Activated CD8-positive, alpha-beta memory T cell treated with anti-CD3 and anti-CD28 coated beads for 4 hours (primary cell): ENCODE data around the gene CACNA1E.
"Not testable (repeated sequence)": the region's sequence is repeated elsewhere in the genome, so short reads cannot be mapped to it uniquely, and the experiment has no call there.

ENCODE experiments used
- DNase-seq, 2 donors: peaks; one replicate each; pipeline ENCODE4 v3.0.0-alpha.2; 2020; ENCODE audit warnings: low read depth in 2 of 2

The CACNA1E gene

GRCh38 chr1:181517181-181517875 is 34.0 kb downstream of the CACNA1E start:
- DNase-seq, result no peak

GRCh38 chr1:181518152-181518551 is 34.8 kb downstream of the CACNA1E start:
- no peak for DNase-seq

- DNase-seq, result no peak
Measured at GRCh38 chr1:181522864-181523263, 39.5 kb downstream of the CACNA1E start.

GRCh38 chr1:181525104-181525721 is 41.9 kb downstream of the CACNA1E start:
- no peak for DNase-seq

- DNase-seq, result not testable (repeated sequence)
Measured at GRCh38 chr1:181528241-181528640, 44.9 kb downstream of the CACNA1E start.

- no peak for DNase-seq
Measured at GRCh38 chr1:181531441-181531840, 48.1 kb downstream of the CACNA1E start.

- DNase-seq, result no peak
Measured at GRCh38 chr1:181531951-181532600, 48.8 kb downstream of the CACNA1E start.

GRCh38 chr1:181538836-181539235 is 55.5 kb downstream of the CACNA1E start:
- DNase-seq, result no peak

GRCh38 chr1:181541458-181541857 is 58.1 kb downstream of the CACNA1E start:
- DNase-seq, result no peak

GRCh38 chr1:181541947-181542346 is 58.6 kb downstream of the CACNA1E start:
- DNase-seq, result no peak

GRCh38 chr1:181542406-181542805 is 59.1 kb downstream of the CACNA1E start:
- not testable (repeated sequence) for DNase-seq

- DNase-seq, result no peak
Measured at GRCh38 chr1:181545395-181545794, 62.1 kb downstream of the CACNA1E start.

- no peak for DNase-seq
Measured at GRCh38 chr1:181548497-181548896, 65.2 kb downstream of the CACNA1E start.

- no peak for DNase-seq
Measured at GRCh38 chr1:181551249-181551648, 67.9 kb downstream of the CACNA1E start.

- no peak for DNase-seq
Measured at GRCh38 chr1:181551754-181552153, 68.4 kb downstream of the CACNA1E start.

GRCh38 chr1:181554465-181554864 is 71.1 kb downstream of the CACNA1E start:
- no peak for DNase-seq

GRCh38 chr1:181556631-181557030 is 73.3 kb downstream of the CACNA1E start:
- DNase-seq, result no peak

- DNase-seq, result no peak
Measured at GRCh38 chr1:181557313-181557712, 74.0 kb downstream of the CACNA1E start.

GRCh38 chr1:181558416-181558815 is 75.1 kb downstream of the CACNA1E start:
- no peak for DNase-seq

GRCh38 chr1:181559142-181559541 is 75.8 kb downstream of the CACNA1E start:
- DNase-seq, result no peak

GRCh38 chr1:181562395-181562794 is 79.1 kb downstream of the CACNA1E start:
- DNase-seq, result no peak

- no peak for DNase-seq
Measured at GRCh38 chr1:181568736-181569135, 85.4 kb downstream of the CACNA1E start.

- no peak for DNase-seq
Measured at GRCh38 chr1:181577475-181577874, 94.2 kb downstream of the CACNA1E start.
